ENCODE data around the gene SYCP1.

DNA sequence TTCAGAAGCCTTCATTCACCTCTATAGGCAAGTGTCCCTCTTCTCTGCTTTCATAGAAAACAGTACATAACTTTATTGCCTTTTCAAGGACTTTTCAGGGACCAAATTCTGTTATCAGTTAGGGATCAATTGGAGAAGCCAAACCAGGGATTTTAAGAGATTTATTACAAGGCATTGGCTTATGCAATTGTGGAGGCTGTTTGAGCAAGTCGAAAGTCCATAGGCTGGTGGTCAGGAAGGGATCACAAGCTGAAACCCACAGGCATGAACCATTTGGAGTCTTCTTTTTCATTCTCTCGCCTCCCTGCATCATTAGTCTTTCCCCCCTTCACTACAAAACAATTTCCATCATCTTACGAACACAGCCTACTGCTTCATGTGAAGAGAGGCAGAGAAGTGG is 34.8 kb upstream of the SYCP1 start:
- TF ChIP-seq, protein P1, sequence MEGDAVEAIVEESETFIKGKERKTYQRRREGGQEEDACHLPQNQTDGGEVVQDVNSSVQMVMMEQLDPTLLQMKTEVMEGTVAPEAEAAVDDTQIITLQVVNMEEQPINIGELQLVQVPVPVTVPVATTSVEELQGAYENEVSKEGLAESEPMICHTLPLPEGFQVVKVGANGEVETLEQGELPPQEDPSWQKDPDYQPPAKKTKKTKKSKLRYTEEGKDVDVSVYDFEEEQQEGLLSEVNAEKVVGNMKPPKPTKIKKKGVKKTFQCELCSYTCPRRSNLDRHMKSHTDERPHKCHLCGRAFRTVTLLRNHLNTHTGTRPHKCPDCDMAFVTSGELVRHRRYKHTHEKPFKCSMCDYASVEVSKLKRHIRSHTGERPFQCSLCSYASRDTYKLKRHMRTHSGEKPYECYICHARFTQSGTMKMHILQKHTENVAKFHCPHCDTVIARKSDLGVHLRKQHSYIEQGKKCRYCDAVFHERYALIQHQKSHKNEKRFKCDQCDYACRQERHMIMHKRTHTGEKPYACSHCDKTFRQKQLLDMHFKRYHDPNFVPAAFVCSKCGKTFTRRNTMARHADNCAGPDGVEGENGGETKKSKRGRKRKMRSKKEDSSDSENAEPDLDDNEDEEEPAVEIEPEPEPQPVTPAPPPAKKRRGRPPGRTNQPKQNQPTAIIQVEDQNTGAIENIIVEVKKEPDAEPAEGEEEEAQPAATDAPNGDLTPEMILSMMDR (IDR thresholded peaks at IDR 0.05): no peak
- no peak for TF ChIP-seq EZH2 (IDR thresholded peaks at IDR 0.05; ENCODE audit: borderline replicate concordance, insufficient read depth, low read depth, low read length, poor library complexity, severe bottlenecking)

Measured in B cell (primary cell).